Measurements from ENCODE around the gene RAB36.

DNA sequence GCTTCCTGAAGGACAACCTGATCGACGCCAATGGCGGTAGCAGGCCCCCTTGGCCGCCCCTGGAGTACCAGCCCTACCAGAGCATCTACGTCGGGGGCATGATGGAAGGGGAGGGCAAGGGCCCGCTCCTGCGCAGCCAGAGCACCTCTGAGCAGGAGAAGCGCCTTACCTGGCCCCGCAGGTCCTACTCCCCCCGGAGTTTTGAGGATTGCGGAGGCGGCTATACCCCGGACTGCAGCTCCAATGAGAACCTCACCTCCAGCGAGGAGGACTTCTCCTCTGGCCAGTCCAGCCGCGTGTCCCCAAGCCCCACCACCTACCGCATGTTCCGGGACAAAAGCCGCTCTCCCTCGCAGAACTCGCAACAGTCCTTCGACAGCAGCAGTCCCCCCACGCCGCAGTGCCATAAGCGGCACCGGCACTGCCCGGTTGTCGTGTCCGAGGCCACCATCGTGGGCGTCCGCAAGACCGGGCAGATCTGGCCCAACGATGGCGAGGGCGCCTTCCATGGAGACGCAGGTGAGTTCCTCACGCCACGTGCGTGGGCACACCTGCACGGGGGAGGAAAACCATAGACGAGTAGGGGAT is 36.5 kb downstream of the RAB36 start:
- TF ChIP-seq, protein P1, sequence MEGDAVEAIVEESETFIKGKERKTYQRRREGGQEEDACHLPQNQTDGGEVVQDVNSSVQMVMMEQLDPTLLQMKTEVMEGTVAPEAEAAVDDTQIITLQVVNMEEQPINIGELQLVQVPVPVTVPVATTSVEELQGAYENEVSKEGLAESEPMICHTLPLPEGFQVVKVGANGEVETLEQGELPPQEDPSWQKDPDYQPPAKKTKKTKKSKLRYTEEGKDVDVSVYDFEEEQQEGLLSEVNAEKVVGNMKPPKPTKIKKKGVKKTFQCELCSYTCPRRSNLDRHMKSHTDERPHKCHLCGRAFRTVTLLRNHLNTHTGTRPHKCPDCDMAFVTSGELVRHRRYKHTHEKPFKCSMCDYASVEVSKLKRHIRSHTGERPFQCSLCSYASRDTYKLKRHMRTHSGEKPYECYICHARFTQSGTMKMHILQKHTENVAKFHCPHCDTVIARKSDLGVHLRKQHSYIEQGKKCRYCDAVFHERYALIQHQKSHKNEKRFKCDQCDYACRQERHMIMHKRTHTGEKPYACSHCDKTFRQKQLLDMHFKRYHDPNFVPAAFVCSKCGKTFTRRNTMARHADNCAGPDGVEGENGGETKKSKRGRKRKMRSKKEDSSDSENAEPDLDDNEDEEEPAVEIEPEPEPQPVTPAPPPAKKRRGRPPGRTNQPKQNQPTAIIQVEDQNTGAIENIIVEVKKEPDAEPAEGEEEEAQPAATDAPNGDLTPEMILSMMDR (IDR thresholded peaks at IDR 0.05), result no peak
- no peak for TF ChIP-seq POLR2A (IDR thresholded peaks at IDR 0.05)
